Endothelial cell (in vitro differentiated cells): Measurements from ENCODE around the gene AKAP3. TPM values are rescaled to one million over a fixed set of nuclear protein-coding genes. Genes with fewer than 3 reads are reported as not detected.

Experiments
- DNase-seq: peaks from one replicate; pipeline ENCODE4 v3.0.0; 2021; ENCODE audit warnings: low spot score
- H3K27ac Mint-ChIP-seq: one replicate; pipeline ENCODE4 v1.8.0; 2021; ENCODE audit warnings: mixed read lengths, inconsistent platforms; ENCODE audit not compliant: unreplicated experiment
- H3K27me3 Mint-ChIP-seq: one replicate; pipeline ENCODE4 v1.8.0; 2021; ENCODE audit warnings: mild to moderate bottlenecking, moderate library complexity, mixed read lengths, inconsistent platforms; ENCODE audit not compliant: unreplicated experiment
- H3K36me3 Mint-ChIP-seq: one replicate; pipeline ENCODE4 v1.8.0; 2021; ENCODE audit warnings: mild to moderate bottlenecking, low read depth, mixed read lengths, inconsistent platforms; ENCODE audit not compliant: unreplicated experiment
- H3K4me1 Mint-ChIP-seq: one replicate; pipeline ENCODE4 v1.8.0; 2021; ENCODE audit warnings: mild to moderate bottlenecking, mixed read lengths, inconsistent platforms; ENCODE audit not compliant: unreplicated experiment
- H3K4me3 Mint-ChIP-seq: one replicate; pipeline ENCODE4 v1.8.0; 2021; ENCODE audit warnings: mild to moderate bottlenecking, mixed read lengths, inconsistent platforms; ENCODE audit not compliant: unreplicated experiment
- H3K9me3 Mint-ChIP-seq: one replicate; pipeline ENCODE4 v1.8.0; 2021; ENCODE audit warnings: mixed read lengths, inconsistent platforms; ENCODE audit not compliant: unreplicated experiment
- CTCF ChIP-seq: fragments of 200-600 bp; sonication (generic); IDR thresholded peaks from one replicate; pipeline ENCODE4 v1.5.0; 2021; ENCODE audit warnings: antibody characterized with exemption; ENCODE audit not compliant: unreplicated experiment
- total RNA-seq: library from RNA; stranded (reverse); fragmentation: NEBNext Ultra II Directional; extraction: Animal tissue kit (Norgen Biotek cat#: 25700); gene quantifications from one replicate; pipeline ENCODE4 v1.2.1, GENCODE V29; 2021; ENCODE audit not compliant: unreplicated experiment

Gene AKAP3
- total RNA-seq, 1 donor from 2014 or later: 1.8 TPM

- Mint-ChIP-seq H3K27ac (no peak overlapping the region), H3K4me3 (peak overlapping the region; percentile 38), H3K4me1 (peaks cover 21% of the 10 kb centered on the region), H3K27me3 (peaks cover 4% of the 10 kb centered on the region), H3K9me3 (no peaks in the 10 kb centered on the region), H3K36me3 (peaks cover 69% of the 10 kb centered on the region)
- no peak for TF ChIP-seq CTCF
- no peak for DNase-seq
Observed at GRCh38 chr12:4591180-4591687, 57.6 kb downstream of the AKAP3 start.

DNA sequence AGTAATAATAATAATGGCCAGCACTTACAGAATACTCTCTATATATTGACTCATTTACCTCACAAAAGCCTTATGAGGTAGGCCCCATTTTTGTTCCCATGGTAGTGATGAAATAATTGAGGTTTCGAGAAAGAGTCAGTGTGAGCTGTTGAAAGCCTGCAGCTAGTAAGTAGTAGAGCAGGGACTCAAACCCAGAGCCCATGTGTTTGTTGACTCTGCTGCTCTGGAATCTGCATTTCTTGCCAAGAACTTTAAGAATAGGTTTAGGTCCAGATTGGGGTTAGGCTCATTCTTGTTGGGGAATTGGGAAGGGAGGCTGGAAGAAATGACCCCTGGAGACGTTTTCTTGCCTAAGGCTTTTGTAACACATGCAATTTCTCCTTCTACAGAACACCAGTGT lies 58.9 kb downstream of the AKAP3 start:
- no peak for DNase-seq
- H3K4me1 Mint-ChIP-seq: peaks cover 27% of the 10 kb centered on the region
- peaks cover 4% of the 10 kb centered on the region for H3K27me3 Mint-ChIP-seq
- no peak overlapping the region for H3K27ac Mint-ChIP-seq
- H3K4me3 Mint-ChIP-seq: peak overlapping the region; percentile 66
- no peak for TF ChIP-seq CTCF
- H3K36me3 Mint-ChIP-seq: peaks cover 65% of the 10 kb centered on the region
- H3K9me3 Mint-ChIP-seq: no peaks in the 10 kb centered on the region

DNA sequence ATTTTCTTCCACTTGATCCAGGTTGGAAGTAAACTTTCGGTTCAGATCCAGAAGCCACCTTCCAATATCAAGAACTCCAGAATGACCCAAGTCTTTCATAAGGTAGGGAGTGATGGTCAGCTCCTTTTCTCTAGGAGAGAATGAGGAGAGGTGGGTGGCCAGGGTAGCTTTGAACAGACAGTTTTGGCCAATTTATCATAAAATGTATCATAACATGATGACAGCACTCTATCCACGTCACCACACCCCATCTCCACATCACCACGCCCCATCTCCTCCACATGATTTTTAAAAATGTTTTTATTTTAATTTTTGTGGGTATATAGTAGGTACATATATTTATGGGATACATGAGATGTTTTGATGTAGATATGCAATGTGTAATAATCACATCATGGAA lies 59.9 kb downstream of the AKAP3 start:
- no peak for DNase-seq
- H3K27ac Mint-ChIP-seq: no peak overlapping the region
- H3K4me1 Mint-ChIP-seq: peaks cover 31% of the 10 kb centered on the region
- no peak for TF ChIP-seq CTCF
- H3K4me3 Mint-ChIP-seq: no peak overlapping the region
- peaks cover 65% of the 10 kb centered on the region for H3K36me3 Mint-ChIP-seq
- no peaks in the 10 kb centered on the region for H3K9me3 Mint-ChIP-seq
- H3K27me3 Mint-ChIP-seq: peaks cover 4% of the 10 kb centered on the region

DNA sequence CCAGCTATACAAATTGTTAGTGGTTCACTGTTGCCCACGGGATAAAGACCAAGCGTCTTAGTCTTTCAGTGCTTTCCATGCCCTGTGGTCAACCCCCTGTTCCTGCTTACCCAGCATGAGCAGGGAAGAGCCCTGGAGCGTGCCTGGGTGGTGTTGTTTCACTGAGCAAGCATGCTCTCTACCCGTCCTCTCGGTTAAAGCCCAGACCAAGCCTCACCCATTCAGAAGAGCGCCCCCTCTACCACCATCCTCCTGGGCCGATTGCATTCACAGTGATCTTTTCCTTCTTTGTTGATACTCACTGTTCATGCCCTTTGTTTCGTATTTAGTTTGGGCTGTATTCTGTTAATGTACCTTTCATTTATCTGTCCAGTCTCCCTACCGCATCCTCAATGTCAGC lies 61.7 kb downstream of the AKAP3 start:
- Mint-ChIP-seq H3K4me1 (peaks cover 46% of the 10 kb centered on the region), H3K27ac (no peak overlapping the region), H3K4me3 (no peak overlapping the region), H3K36me3 (peaks cover 59% of the 10 kb centered on the region), H3K27me3 (peaks cover 7% of the 10 kb centered on the region), H3K9me3 (no peaks in the 10 kb centered on the region)
- DNase-seq: no peak
- no peak for TF ChIP-seq CTCF

- H3K4me3 Mint-ChIP-seq: no peak overlapping the region
- no peak overlapping the region for H3K27ac Mint-ChIP-seq
- H3K36me3 Mint-ChIP-seq: peaks cover 53% of the 10 kb centered on the region
- peaks cover 52% of the 10 kb centered on the region for H3K4me1 Mint-ChIP-seq
- peaks cover 7% of the 10 kb centered on the region for H3K27me3 Mint-ChIP-seq
- no peak for TF ChIP-seq CTCF
- H3K9me3 Mint-ChIP-seq: no peaks in the 10 kb centered on the region
- no peak for DNase-seq
Observed at GRCh38 chr12:4586500-4586899, 62.4 kb downstream of the AKAP3 start.
